GM23248 (cell line): ENCODE results near the gene TAS1R3. TPM values are rescaled to one million over a fixed set of nuclear protein-coding genes. Genes with fewer than 3 reads are reported as not detected.

ENCODE experiments used
- DNase-seq: peaks from one replicate; pipeline ENCODE4 v3.0.0-alpha.2; 2015
- H2AFZ ChIP-seq: fragments of 200-600 bp; sonication (generic); 2 replicates; pipeline ENCODE4 v1.6.1; 2016; ENCODE audit warnings: antibody characterized with exemption
- H3F3A ChIP-seq: fragments of 200-600 bp; sonication (generic); 2 replicates; pipeline ENCODE4 v1.6.1; 2016; ENCODE audit warnings: mild to moderate bottlenecking, antibody characterized with exemption, mixed run types; ENCODE audit not compliant: insufficient read depth
- H3K27ac ChIP-seq: fragments of 200-600 bp; sonication (generic); 2 replicates; pipeline ENCODE4 v1.5.1; 2016; ENCODE audit warnings: mild to moderate bottlenecking
- H3K27me3 ChIP-seq: fragments of 200-600 bp; sonication (generic); replicated peaks from 2 replicates; pipeline ENCODE4 v1.6.1; 2016; ENCODE audit warnings: mild to moderate bottlenecking; ENCODE audit not compliant: insufficient read depth
- H3K36me3 ChIP-seq: fragments of 200-600 bp; sonication (generic); 2 replicates; pipeline ENCODE4 v1.6.1; 2016; ENCODE audit warnings: low read depth, mild to moderate bottlenecking
- H3K4me1 ChIP-seq: fragments of 200-600 bp; sonication (generic); 2 replicates; pipeline ENCODE4 v1.6.1; 2016; ENCODE audit warnings: mild to moderate bottlenecking; ENCODE audit not compliant: insufficient read depth
- H3K4me2 ChIP-seq: fragments of 200-600 bp; sonication (generic); one replicate; pipeline ENCODE4 v1.6.1; 2016; ENCODE audit warnings: mild to moderate bottlenecking; ENCODE audit not compliant: unreplicated experiment
- H3K4me3 ChIP-seq: fragments of 200-600 bp; sonication (generic); 2 replicates; pipeline ENCODE4 v1.5.1; 2016; ENCODE audit warnings: mild to moderate bottlenecking
- H3K79me2 ChIP-seq: fragments of 200-600 bp; sonication (generic); 2 replicates; pipeline ENCODE4 v1.6.1; 2016; ENCODE audit warnings: mild to moderate bottlenecking; ENCODE audit not compliant: insufficient read depth
- H3K9ac ChIP-seq: fragments of 200-600 bp; sonication (generic); 2 replicates; pipeline ENCODE4 v1.6.1; 2016; ENCODE audit warnings: mild to moderate bottlenecking
- H3K9me2 ChIP-seq: fragments of 200-600 bp; sonication (generic); 2 replicates; pipeline ENCODE4 v1.6.1; 2016; ENCODE audit warnings: mixed run types, mild to moderate bottlenecking, moderate library complexity; ENCODE audit not compliant: insufficient read depth
- H3K9me3 ChIP-seq: fragments of 200-600 bp; sonication (generic); one replicate; pipeline ENCODE4 v1.6.1; 2017; ENCODE audit warnings: low read depth
- H4K20me1 ChIP-seq: fragments of 200-600 bp; sonication (generic); 2 replicates; pipeline ENCODE4 v1.6.0; 2016; ENCODE audit not compliant: insufficient read depth
- EZH2 ChIP-seq: fragments of 200-600 bp; sonication (generic); IDR thresholded peaks from 2 replicates; pipeline ENCODE4 v1.6.1; 2018; ENCODE audit warnings: antibody characterized with exemption, mild to moderate bottlenecking; ENCODE audit not compliant: insufficient read depth, poor library complexity, severe bottlenecking
- EZH2phosphoT487 ChIP-seq: fragments of 200-600 bp; sonication (generic); IDR thresholded peaks from 2 replicates; pipeline ENCODE4 v1.6.1; 2018; ENCODE audit warnings: antibody characterized with exemption, moderate library complexity, mild to moderate bottlenecking, low read depth; ENCODE audit not compliant: insufficient read depth
- WGBS, 2 experiments: methylation state at CpG; one replicate each; pipeline ENCODE4 v1.1.6; 2015 to 2017; ENCODE audit warnings: low lambda C conversion rate in 2 of 2, low coverage in 1 of 2; ENCODE audit errors: missing lambda C conversion rate in 2 of 2; 5-methylcytosine and 5-hydroxymethylcytosine counted together
- in situ Hi-C: fragments of 300-500 bp; cut with MboI; formaldehyde crosslinking; loops from 2 replicates; pipeline ENCODE4 v1.15.0; 2020
- polyA plus RNA-seq: library from polyadenylated mRNA; unstranded; fragments of >200 nt; fragmentation: Nextera tagmentation; extraction: Ambion mirVana; gene quantifications from 2 replicates; pipeline ENCODE4 v1.2.1, GENCODE V29; 2016
- total RNA-seq: library from RNA; depleted of rRNA; stranded (reverse); fragments of >200 nt; shearing (Covaris generic); gene quantifications from 2 replicates; pipeline ENCODE4 v1.2.3, GENCODE V29; 2014

The TAS1R3 gene
- total and polyA plus RNA-seq, 2 experiments from 2014 or later = 0.54 TPM; not detected in 1

DNA sequence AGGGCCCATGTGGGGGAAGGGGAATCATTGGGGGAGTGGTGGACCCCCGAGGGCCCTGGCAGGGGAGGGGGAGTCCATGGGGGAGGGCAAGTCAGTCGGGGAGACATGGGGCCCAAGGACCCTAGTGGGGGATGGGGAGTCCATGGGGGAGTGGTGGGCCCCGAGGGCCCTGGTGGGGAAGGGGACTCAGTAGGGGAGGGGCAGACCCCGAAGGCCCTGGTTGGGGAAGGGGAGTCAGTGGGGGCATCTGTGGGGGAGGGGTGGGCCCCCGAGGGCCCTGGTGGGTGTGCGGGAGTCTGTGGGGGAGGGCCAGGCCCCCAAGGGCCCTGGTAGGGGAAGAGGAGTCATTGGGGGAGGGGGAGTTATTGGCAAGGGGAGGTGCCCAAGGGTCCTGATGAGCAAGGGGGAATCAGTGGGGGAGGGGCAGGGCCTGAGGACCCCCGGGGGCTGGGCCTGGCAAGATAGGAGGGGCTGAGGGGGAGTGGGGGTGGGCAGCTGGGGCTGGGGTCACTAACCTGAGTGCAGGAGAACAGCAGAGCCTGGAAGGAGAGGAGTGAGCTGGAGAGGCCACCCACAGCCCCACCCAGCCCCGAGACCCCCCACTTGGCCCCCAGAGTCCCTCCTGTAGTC lies 25.2 kb downstream of the TAS1R3 start:
- H3K27me3 ChIP-seq = no peaks in the 10 kb centered on the region
- DNase-seq = no peak
- peaks cover 42% of the 10 kb centered on the region for H3F3A ChIP-seq
- peak overlapping the region; percentile 20; the same call in 1 of the 2 replicates for H3K27ac ChIP-seq
- no peaks in the 10 kb centered on the region for H3K9me3 ChIP-seq
- peak overlapping the region; percentile 96 for H3K9ac ChIP-seq
- in situ Hi-C loops = no loop called here
- H3K4me3 ChIP-seq = peak overlapping the region; percentile 94
- no peak for TF ChIP-seq EZH2phosphoT487
- no peak for TF ChIP-seq EZH2
- H3K9me2 ChIP-seq = no peaks in the 10 kb centered on the region
- H3K4me1 ChIP-seq = peaks cover 37% of the 10 kb centered on the region
- 17% methylated on average over 8 of the region's 8 CpGs; no CpG with 5 or more reads in 1 of the 2 experiments for WGBS, 2 experiments
- no peak overlapping the region for H2AFZ ChIP-seq
- H4K20me1 ChIP-seq = no peaks in the 10 kb centered on the region; the same call in 1 of the 2 replicates
- peaks cover 6% of the 10 kb centered on the region; the same call in 1 of the 2 replicates for H3K36me3 ChIP-seq
- peak overlapping the region; percentile 80 for H3K4me2 ChIP-seq
- peaks cover 75% of the 10 kb centered on the region for H3K79me2 ChIP-seq

DNA sequence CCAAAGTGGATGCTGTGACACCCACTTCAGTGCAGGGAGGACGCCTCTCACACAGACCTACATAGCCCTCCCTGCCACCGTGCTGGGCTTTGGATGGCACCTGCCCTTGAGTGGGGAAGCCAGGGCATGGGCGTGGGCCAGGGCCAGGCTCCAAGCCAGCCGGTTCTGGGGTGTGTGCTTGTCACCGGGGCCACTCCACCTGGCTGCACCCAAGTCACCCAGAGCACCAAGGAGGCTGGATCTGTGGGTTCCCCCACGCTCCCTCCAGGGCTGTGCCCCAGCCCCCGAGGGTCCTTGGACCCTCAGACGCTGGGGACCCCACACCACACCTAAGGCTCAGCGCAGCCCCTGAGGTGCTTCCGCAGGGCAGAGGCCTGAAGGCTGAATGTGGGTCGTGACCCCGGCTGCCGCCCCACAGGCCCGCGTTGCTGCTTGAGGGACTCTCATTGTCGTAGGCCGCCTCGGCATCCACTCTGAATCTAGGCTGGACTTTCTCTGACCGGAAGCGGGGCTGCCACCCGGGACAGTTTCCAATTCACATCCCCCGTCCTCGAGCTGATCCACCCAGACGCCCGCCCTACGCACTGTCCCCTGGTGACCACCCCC lies 25.8 kb downstream of the TAS1R3 start:
- peak; percentile 61 for DNase-seq
- in situ Hi-C loops = no loop called here
- peak overlapping the region; percentile 96 for H3K9ac ChIP-seq
- peaks cover 43% of the 10 kb centered on the region for H3K4me1 ChIP-seq
- no peaks in the 10 kb centered on the region for H3K9me2 ChIP-seq
- H3K4me2 ChIP-seq = peak overlapping the region; percentile 80
- no peaks in the 10 kb centered on the region for H3K9me3 ChIP-seq
- no peak overlapping the region for H2AFZ ChIP-seq
- H3K36me3 ChIP-seq = peaks cover 6% of the 10 kb centered on the region; the same call in 1 of the 2 replicates
- H4K20me1 ChIP-seq = no peaks in the 10 kb centered on the region; the same call in 1 of the 2 replicates
- H3F3A ChIP-seq = peaks cover 47% of the 10 kb centered on the region
- WGBS, 2 experiments = 5 to 8% methylated on average over 17 to 26 of the region's 26 CpGs
- TF ChIP-seq EZH2 (no peak), EZH2phosphoT487 (no peak)
- peaks cover 74% of the 10 kb centered on the region for H3K79me2 ChIP-seq
- peak overlapping the region; percentile 94 for H3K4me3 ChIP-seq
- H3K27ac ChIP-seq = peak overlapping the region; percentile 99
- H3K27me3 ChIP-seq = no peaks in the 10 kb centered on the region

DNA sequence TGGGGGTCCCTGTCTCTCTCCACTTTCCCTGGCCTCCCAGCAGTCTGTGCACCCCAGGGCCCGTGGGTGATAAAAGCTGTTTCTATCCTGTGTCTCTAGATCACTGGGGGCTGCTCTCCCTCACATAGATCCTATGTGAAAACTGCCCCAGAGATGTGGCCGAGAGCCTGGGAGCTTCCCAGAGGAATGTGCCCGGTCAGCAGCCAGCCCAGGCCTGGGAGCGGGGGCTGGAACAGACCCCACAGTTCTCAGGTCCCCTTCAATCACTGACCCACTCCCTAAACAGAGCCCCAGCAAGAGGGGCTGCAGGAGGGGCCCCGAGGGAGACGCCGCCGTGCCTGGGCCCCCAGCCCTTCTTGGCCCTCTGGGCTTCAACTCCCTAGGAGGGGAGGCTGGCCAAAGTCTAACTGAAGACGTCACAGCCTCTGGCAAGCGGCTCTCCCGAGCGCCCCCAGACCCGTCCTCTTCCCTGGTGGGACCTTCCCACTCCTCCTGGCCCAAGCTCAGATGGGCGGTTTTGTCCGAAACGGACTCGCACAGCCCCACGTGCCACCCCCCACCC lies 26.9 kb downstream of the TAS1R3 start:
- Histone ChIP-seq H3F3A (peaks cover 41% of the 10 kb centered on the region), H3K9ac (peak overlapping the region; percentile 96), H3K27ac (peak overlapping the region; percentile 99), H3K27me3 (no peaks in the 10 kb centered on the region), H3K9me2 (no peaks in the 10 kb centered on the region), H3K4me2 (peak overlapping the region; percentile 80), H3K9me3 (no peaks in the 10 kb centered on the region), H4K20me1 (no peaks in the 10 kb centered on the region; the same call in 1 of the 2 replicates), H3K4me1 (peaks cover 38% of the 10 kb centered on the region), H3K4me3 (peak overlapping the region; percentile 94), H3K79me2 (peaks cover 64% of the 10 kb centered on the region), H2AFZ (no peak overlapping the region), H3K36me3 (peaks cover 6% of the 10 kb centered on the region; the same call in 1 of the 2 replicates)
- 0% methylated on average over 17 of the region's 18 CpGs for WGBS, 2 experiments
- in situ Hi-C loops = no loop called here
- peak; percentile 73 for DNase-seq
- TF ChIP-seq EZH2 (no peak), EZH2phosphoT487 (no peak)

DNA sequence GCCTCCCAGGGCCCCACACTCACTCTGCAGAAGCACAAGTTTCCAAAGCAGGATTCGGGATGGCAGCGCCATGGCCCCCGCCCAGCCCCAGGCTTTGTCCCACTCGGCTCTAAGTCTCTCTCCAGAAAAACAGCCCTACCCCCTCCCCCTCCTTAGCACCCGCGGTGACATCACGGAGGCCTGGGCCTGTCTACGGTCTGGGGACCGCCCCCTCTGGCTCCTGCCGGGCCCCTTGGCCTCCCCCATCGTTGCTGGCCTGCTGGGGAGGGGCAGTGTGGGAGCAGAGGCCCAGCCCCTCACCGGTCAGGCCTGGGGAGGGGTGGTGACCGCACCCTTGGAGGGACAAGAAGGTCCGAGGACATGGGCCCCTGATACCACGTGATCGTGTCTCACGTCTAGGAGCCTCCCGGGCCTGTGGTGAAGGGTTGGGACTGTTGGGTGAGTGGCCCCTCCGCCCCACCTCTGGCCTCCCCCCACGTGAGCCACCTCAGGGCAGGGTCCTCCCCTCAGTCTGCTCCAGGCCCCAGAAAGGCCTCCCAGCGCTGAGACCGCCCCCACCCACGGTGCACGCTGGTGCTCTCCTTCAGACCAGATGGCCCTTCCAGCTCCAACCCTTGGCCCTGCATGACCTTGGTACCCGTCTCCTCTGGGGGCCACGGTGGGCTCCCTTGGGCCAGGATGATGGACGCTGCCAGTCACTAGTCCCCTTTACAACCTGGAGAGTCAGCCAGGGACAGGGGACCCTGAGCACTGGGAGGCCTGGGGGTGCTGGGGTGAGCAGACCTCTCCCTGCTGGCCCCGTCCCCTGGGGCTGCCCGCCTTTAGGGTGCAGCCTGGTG lies 27.6 kb downstream of the TAS1R3 start, which contains the start of gene MXRA8:
Gene MXRA8, minus strand, starts transcription at position 123 of the 839 bp plus-strand sequence. Its CDS starts 51 bp downstream, at position 72.
- H3K27me3 ChIP-seq = no peaks in the 10 kb centered on the region
- peak within 1 kb of the TSS; percentile 94 for H3K4me3 ChIP-seq
- peaks cover 57% of the 10 kb centered on the region for H3K79me2 ChIP-seq
- H3K9ac ChIP-seq = peak within 1 kb of the TSS; percentile 96
- H3K36me3 ChIP-seq = peaks cover 6% of the 10 kb centered on the region; the same call in 1 of the 2 replicates
- peak within 1 kb of the TSS; percentile 99 for H3K27ac ChIP-seq
- peak within 1 kb of the TSS; percentile 80 for H3K4me2 ChIP-seq
- no peaks in the 10 kb centered on the region for H3K9me3 ChIP-seq
- H3F3A ChIP-seq = peaks cover 34% of the 10 kb centered on the region
- TF ChIP-seq EZH2phosphoT487 = no peak
- TF ChIP-seq EZH2 = no peak
- in situ Hi-C loops = no loop called here
- no peak within 1 kb of the TSS for H2AFZ ChIP-seq
- peak; percentile 94 for DNase-seq
- H3K4me1 ChIP-seq = peaks cover 36% of the 10 kb centered on the region
- WGBS, 2 experiments = 2 to 4% methylated on average over 21 to 23 of the region's 29 CpGs
- H4K20me1 ChIP-seq = no peaks in the 10 kb centered on the region; the same call in 1 of the 2 replicates
- no peaks in the 10 kb centered on the region for H3K9me2 ChIP-seq
